Superior temporal gyrus (tissue), 1 donor: ENCODE measurements around the gene HYI.

Experiments used
- DNase-seq: peaks from one replicate; pipeline ENCODE4 v3.0.0-alpha.2; 2016; ENCODE audit errors: extremely low spot score

The HYI gene

GRCh38 chr1:43444151-43444828 lies 9.4 kb downstream of the HYI start:
- no peak for DNase-seq

GRCh38 chr1:43443197-43443946 lies 10.4 kb downstream of the HYI start:
- no peak for DNase-seq

GRCh38 chr1:43442756-43443155 lies 11.0 kb downstream of the HYI start:
- no peak for DNase-seq

- no peak for DNase-seq
These were observed 11.7 kb downstream of the HYI start for GRCh38 chr1:43441894-43442637.

- DNase-seq: no peak
These were observed 12.4 kb downstream of the HYI start for GRCh38 chr1:43441166-43441893.

GRCh38 chr1:43440358-43440757 lies 13.4 kb downstream of the HYI start:
- no peak for DNase-seq

GRCh38 chr1:43439781-43440180 lies 13.9 kb downstream of the HYI start:
- DNase-seq: no peak

GRCh38 chr1:43438953-43439581 lies 14.7 kb downstream of the HYI start:
- DNase-seq: no peak

GRCh38 chr1:43438576-43438952 lies 15.2 kb downstream of the HYI start:
- no peak for DNase-seq

GRCh38 chr1:43438006-43438405 lies 15.7 kb downstream of the HYI start:
- DNase-seq: no peak

- no peak for DNase-seq
These were observed 16.4 kb downstream of the HYI start for GRCh38 chr1:43437031-43437973.

GRCh38 chr1:43436371-43436770 lies 17.4 kb downstream of the HYI start:
- no peak for DNase-seq

GRCh38 chr1:43435146-43436145 lies 18.3 kb downstream of the HYI start:
- peak; percentile 22 for DNase-seq

- DNase-seq: no peak
These were observed 19.5 kb downstream of the HYI start for GRCh38 chr1:43434256-43434655.

GRCh38 chr1:43432907-43433306 lies 20.8 kb downstream of the HYI start:
- no peak for DNase-seq

GRCh38 chr1:43432171-43432860 lies 21.4 kb downstream of the HYI start:
- DNase-seq: no peak

- no peak for DNase-seq
These were observed 22.1 kb downstream of the HYI start for GRCh38 chr1:43431676-43432075.

GRCh38 chr1:43430831-43431230 lies 22.9 kb downstream of the HYI start:
- DNase-seq: no peak

GRCh38 chr1:43427941-43428340 lies 25.8 kb downstream of the HYI start:
- no peak for DNase-seq
